Lower lobe of right lung (tissue), 2 donors: ENCODE measurements around the gene ZNF69. TPM values are rescaled to one million over a fixed set of nuclear protein-coding genes. Genes with fewer than 3 reads are reported as not detected.
"Not testable (repeated sequence)": the region's sequence is repeated elsewhere in the genome, so short reads cannot be mapped to it uniquely, and the experiment has no call there.

ENCODE experiments used
- ATAC-seq, 2 donors: fragments of 200-7000 bp; cut with Tn5 transposase; one replicate each; pipeline ENCODE4 v1.9.1; 2020 to 2022; ENCODE audit warnings: mild to moderate bottlenecking in 2 of 2, moderate library complexity in 2 of 2
- DNase-seq: peaks from one replicate; pipeline ENCODE4 v3.0.0-alpha.2; 2020
- H3K27ac ChIP-seq: fragments of 200-600 bp; one replicate; pipeline ENCODE4 v1.8.0; 2022
- H3K27me3 ChIP-seq: fragments of 200-600 bp; one replicate; pipeline ENCODE4 v1.8.0; 2022; ENCODE audit warnings: low read depth
- H3K36me3 ChIP-seq: fragments of 200-600 bp; one replicate; pipeline ENCODE4 v1.8.0; 2022; ENCODE audit warnings: mild to moderate bottlenecking
- H3K4me1 ChIP-seq: fragments of 200-600 bp; one replicate; pipeline ENCODE4 v1.8.0; 2022
- H3K4me3 ChIP-seq: fragments of 200-600 bp; one replicate; pipeline ENCODE4 v1.8.0; 2022; ENCODE audit warnings: mild to moderate bottlenecking
- H3K9me3 ChIP-seq: fragments of 200-600 bp; one replicate; pipeline ENCODE4 v1.8.0; 2022
- CTCF ChIP-seq: fragments of 200-600 bp; IDR thresholded peaks from one replicate; pipeline ENCODE4 v1.8.0; 2022; ENCODE audit warnings: antibody characterized with exemption, mild to moderate bottlenecking
- intact Hi-C: fragments of 100-400 bp; cut with DNase I; formaldehyde crosslinking; loops from one replicate; pipeline ENCODE4 v1.11.0; 2022
- total RNA-seq: library from RNA; stranded (reverse); fragmentation: NEBNext Ultra II Directional; extraction: Animal tissue kit (Norgen Biotek cat#: 25700); gene quantifications from one replicate; pipeline ENCODE4 v1.2.1, GENCODE V29; 2021
- donor health status: DM: no; HTN: yes; CAD: no; lungs with severe emphysema.

Gene ZNF69
- total RNA-seq, 1 donor from 2014 or later: 12.2 TPM

GRCh38 chr19:11872624-11873023 is 15.0 kb upstream of the ZNF69 start:
- Histone ChIP-seq H3K4me3 (no peak overlapping the region), H3K4me1 (no peaks in the 10 kb centered on the region), H3K27me3 (no peaks in the 10 kb centered on the region), H3K36me3 (peaks cover 10% of the 10 kb centered on the region), H3K27ac (no peak overlapping the region), H3K9me3 (peaks cover 36% of the 10 kb centered on the region)
- ATAC-seq: no peak
- DNase-seq: no peak
- TF ChIP-seq CTCF: no peak
- intact Hi-C loops: no loop called here

- Histone ChIP-seq H3K36me3 (no peaks in the 10 kb centered on the region), H3K27me3 (no peaks in the 10 kb centered on the region), H3K4me1 (no peaks in the 10 kb centered on the region), H3K27ac (no peak overlapping the region), H3K9me3 (peaks cover 24% of the 10 kb centered on the region), H3K4me3 (no peak overlapping the region)
- intact Hi-C loops: no loop called here
- no peak for DNase-seq
- no peak for ATAC-seq
- no peak for TF ChIP-seq CTCF
These were observed 13.8 kb upstream of the ZNF69 start for GRCh38 chr19:11873762-11874161.

- H3K27me3 ChIP-seq, H3K27ac ChIP-seq, H3K4me3 ChIP-seq, H3K4me1 ChIP-seq, H3K9me3 ChIP-seq, intact Hi-C loops, H3K36me3 ChIP-seq: not testable (repeated sequence)
- DNase-seq: peak; percentile 49
- peak; percentile 47 to 71 for ATAC-seq
- peak; percentile 43 for TF ChIP-seq CTCF
These were observed 7.8 kb upstream of the ZNF69 start for GRCh38 chr19:11879687-11880266.

- DNase-seq (no peak), ATAC-seq (no peak)
- H3K27me3 ChIP-seq: no peaks in the 10 kb centered on the region
- H3K4me1 ChIP-seq: no peaks in the 10 kb centered on the region
- H3K36me3 ChIP-seq: no peaks in the 10 kb centered on the region
- no peaks in the 10 kb centered on the region for H3K9me3 ChIP-seq
- H3K27ac ChIP-seq: no peak overlapping the region
- H3K4me3 ChIP-seq: no peak overlapping the region
- intact Hi-C loops: no loop called here
- TF ChIP-seq CTCF: no peak
These were observed 7.0 kb upstream of the ZNF69 start for GRCh38 chr19:11880598-11880997.

GRCh38 chr19:11881151-11881800 is 6.3 kb upstream of the ZNF69 start:
- no peaks in the 10 kb centered on the region for H3K9me3 ChIP-seq
- ATAC-seq: peak; percentile 86 to 89
- H3K36me3 ChIP-seq: no peaks in the 10 kb centered on the region
- no peaks in the 10 kb centered on the region for H3K4me1 ChIP-seq
- intact Hi-C loops: no loop called here
- H3K4me3 ChIP-seq: no peak overlapping the region
- peak; percentile 51 for DNase-seq
- peak; percentile 78 for TF ChIP-seq CTCF
- no peak overlapping the region for H3K27ac ChIP-seq
- no peaks in the 10 kb centered on the region for H3K27me3 ChIP-seq
